GM18499 (cell line): ENCODE measurements around the gene TGFB1.
"Not testable (repeated sequence)": the region's sequence is repeated elsewhere in the genome, so short reads cannot be mapped to it uniquely, and the experiment has no call there.

Experiments
- ATAC-seq: cut with Tn5 transposase; IDR thresholded peaks from one replicate; pipeline ENCODE4 v1.9.1; 2021; ENCODE audit warnings: moderate number of reproducible peaks; ENCODE audit not compliant: insufficient read depth, unreplicated experiment

TGFB1 gene

GRCh38 chr19:41305927-41306793 lies 47.6 kb downstream of the TGFB1 start:
- ATAC-seq: no peak

GRCh38 chr19:41304706-41305483 lies 48.8 kb downstream of the TGFB1 start:
- no peak for ATAC-seq

DNA sequence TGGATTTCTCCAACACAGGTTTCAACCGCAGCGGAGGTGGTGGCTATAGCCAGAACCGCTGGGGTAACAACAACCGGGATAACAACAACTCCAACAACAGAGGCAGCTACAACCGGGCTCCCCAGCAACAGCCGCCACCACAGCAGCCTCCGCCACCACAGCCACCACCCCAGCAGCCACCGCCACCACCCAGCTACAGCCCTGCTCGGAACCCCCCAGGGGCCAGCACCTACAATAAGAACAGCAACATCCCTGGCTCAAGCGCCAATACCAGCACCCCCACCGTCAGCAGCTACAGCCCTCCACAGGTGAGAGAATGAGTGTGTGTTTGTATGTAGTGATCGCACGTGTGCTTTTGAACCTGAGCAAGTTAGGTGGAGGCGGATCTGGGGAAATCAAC lies 49.8 kb downstream of the TGFB1 start:
- ATAC-seq: no peak

- ATAC-seq: no peak
These were observed 50.9 kb downstream of the TGFB1 start for GRCh38 chr19:41302624-41303351.

- ATAC-seq: no peak
These were observed 53.2 kb downstream of the TGFB1 start for GRCh38 chr19:41300555-41300954.

- no peak for ATAC-seq
These were observed 54.0 kb downstream of the TGFB1 start for GRCh38 chr19:41299755-41300089.

GRCh38 chr19:41299046-41299754 lies 54.5 kb downstream of the TGFB1 start:
- ATAC-seq: no peak

DNA sequence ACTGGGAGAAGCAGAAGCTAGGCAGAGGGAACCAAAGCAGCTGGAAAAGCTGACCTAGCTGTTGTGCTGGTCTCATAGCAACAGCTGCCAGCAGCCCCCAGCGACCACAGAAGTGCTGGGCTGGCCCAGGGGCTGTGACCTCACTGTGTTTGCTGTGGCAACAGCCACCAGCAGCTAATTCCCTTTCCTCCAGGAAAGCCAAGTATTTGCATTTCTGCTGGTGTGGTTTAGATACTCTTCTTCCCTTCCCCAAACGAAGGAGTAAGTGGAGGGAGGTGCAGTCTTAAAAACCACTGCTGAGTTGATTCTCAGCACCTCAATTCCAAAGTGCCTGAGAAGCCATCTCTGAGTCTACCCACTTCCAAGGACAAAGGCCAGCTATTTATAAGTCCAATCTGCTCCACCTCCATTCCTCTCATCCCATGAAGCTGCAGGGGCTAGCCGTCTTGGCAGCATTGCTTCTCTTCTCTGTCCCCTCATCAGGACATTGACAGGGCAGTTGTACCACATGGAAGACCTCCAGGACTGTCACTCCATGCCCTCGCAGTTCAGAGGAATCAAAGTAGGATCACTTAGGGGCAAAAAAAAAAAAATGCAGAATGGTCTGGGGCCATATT lies 55.3 kb downstream of the TGFB1 start:
- no peak for ATAC-seq

DNA sequence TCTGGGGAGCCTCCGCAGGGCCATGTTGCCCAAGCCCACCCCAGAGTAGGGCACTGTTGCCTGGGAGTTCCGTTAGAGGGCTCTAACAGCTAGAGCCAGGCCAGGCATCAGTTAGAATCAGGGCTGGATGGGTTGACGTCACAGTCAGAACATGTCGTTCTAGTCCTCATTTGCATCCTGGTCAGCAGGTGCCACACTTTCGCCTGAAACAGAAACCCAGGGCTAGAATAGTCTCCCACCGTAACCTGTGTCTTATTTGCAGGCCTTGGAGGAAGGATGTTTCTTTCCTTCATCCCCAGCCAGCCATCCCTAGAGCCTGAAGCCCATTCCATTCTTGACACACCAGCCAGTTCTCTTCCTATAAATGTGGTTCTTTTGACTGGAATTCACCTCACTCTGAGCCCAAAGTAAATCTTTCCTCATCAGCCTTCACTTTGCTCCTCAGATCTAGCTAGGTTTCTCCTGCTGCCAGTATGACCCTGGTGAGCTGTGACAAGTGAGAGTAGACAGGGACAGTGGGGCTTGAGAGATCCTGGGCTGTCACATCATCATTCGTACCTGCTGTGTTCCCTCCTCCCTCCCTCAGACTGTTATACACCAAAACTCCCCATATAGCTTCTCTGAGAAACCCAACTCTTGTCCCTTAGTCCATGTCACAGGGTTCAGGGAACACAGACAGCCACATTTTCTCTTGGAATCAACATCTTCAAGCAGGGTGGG lies 55.9 kb downstream of the TGFB1 start:
- peak; percentile 42 for ATAC-seq

- ATAC-seq: no peak
These were observed 57.3 kb downstream of the TGFB1 start for GRCh38 chr19:41296433-41296871.

DNA sequence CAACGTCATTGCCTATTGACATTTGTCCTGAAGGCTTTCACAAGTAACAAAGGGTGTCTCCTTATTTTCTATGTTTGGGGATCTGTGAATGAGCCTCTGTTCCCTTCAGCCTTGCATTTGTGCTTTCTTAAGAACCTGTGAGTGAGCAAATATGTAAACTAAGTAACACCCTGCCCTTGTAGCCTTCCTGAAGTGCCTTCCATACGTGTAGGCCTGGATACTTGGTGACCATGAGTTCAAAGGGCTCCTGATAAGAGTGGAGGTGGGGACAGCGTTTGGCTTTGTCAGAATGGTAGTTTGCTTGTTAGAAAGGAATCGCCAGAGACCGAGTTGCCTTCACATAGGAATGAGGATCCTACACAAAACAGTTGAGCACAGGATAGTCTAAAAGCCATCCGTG lies 58.2 kb downstream of the TGFB1 start:
- no peak for ATAC-seq

- ATAC-seq: no peak
These were observed 59.3 kb downstream of the TGFB1 start for GRCh38 chr19:41294393-41294792.

DNA sequence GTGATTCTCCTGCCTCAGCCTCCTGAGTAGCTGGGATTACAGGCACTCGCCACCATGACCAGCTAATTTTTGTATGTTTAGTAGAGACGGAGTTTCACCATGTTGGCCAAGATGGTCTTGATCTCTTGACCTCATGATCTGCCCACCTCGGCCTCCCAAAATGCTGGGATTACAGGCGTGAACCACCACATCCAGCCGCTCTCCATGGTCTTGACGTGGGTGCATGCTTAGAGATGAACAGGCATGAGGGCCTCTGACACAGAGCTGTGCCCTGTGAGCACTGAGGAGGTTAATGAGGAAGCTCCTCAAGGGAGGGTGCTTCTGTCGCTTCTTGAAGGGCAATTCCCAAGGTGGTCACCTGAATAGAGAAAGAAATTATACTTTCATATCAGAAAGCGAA lies 63.9 kb downstream of the TGFB1 start:
- ATAC-seq: not testable (repeated sequence)

- no peak for ATAC-seq
These were observed 64.8 kb downstream of the TGFB1 start for GRCh38 chr19:41288673-41289530.
